Small intestine (tissue), 7 donors: ENCODE results near the gene HIF1AN. TPM values are rescaled to one million over a fixed set of nuclear protein-coding genes. Genes with fewer than 3 reads are reported as not detected.

Source experiments
- DNase-seq, 2 donors: peaks; one replicate each; pipeline versions ENCODE4 v3.0.0 to v3.0.0-alpha.2; 2013
- FAIRE-seq: peaks from 2 replicates; lab custom pipeline; 2012; peaks lifted over from hg19 to GRCh38; lab: Jason Lieb, UNC
- H3K27ac ChIP-seq, 3 donors: one replicate each; pipeline ENCODE4 v1.5.1; 2013; ENCODE audit warnings: low read length in 2 of 3, mild to moderate bottlenecking in 2 of 3, control low read depth in 1 of 3, inconsistent platforms in 1 of 3, low read depth in 1 of 3, moderate library complexity in 1 of 3
- H3K27me3 ChIP-seq, 3 donors: one replicate each; pipeline ENCODE4 v1.6.1; 2013; ENCODE audit warnings: low read length in 3 of 3, inconsistent platforms in 1 of 3; ENCODE audit not compliant: control insufficient read depth in 3 of 3, insufficient read depth in 3 of 3
- H3K36me3 ChIP-seq, 3 donors: one replicate each; pipeline ENCODE4 v1.6.1; 2013; ENCODE audit warnings: low read length in 3 of 3, inconsistent platforms in 1 of 3, low read depth in 1 of 3, mild to moderate bottlenecking in 1 of 3, moderate library complexity in 1 of 3; ENCODE audit not compliant: control insufficient read depth in 3 of 3, insufficient read depth in 2 of 3
- H3K4me1 ChIP-seq, 3 donors: one replicate each; pipeline ENCODE4 v1.6.1; 2013; ENCODE audit warnings: low read length in 2 of 3, inconsistent platforms in 1 of 3, low read depth in 1 of 3, mild to moderate bottlenecking in 1 of 3, moderate library complexity in 1 of 3; ENCODE audit not compliant: control insufficient read depth in 3 of 3, insufficient read depth in 2 of 3
- H3K4me3 ChIP-seq, 3 donors: one replicate each; pipeline ENCODE4 v1.5.1; 2013; ENCODE audit warnings: low read length in 3 of 3, control low read depth in 1 of 3, inconsistent platforms in 1 of 3, low read depth in 1 of 3, mild to moderate bottlenecking in 1 of 3, moderate library complexity in 1 of 3
- H3K9me3 ChIP-seq, 2 donors: one replicate each; pipeline ENCODE4 v1.6.1; 2013; ENCODE audit warnings: low read depth in 1 of 2, low read length in 1 of 2; ENCODE audit not compliant: control insufficient read depth in 2 of 2, insufficient read depth in 1 of 2
- WGBS, 3 donors: extraction: QIAGEN DNeasy Blood & Tissue Kit; methylation state at CpG; one replicate each; pipeline ENCODE4 v1.1.7; 2013; 5-methylcytosine and 5-hydroxymethylcytosine counted together
- polyA plus RNA-seq, 4 donors: library from polyadenylated mRNA; stranded (reverse) in 3 of 4; unstranded in 1 of 4; fragments of 200-250 nt in 3 of 4; fragments of 120-200 nt in 1 of 4; gene quantifications; one replicate each; pipeline versions ENCODE4 v1.2.1 to v1.2.3, GENCODE V29; 2013
- donor health status: healthy with polysubstance abuse.
- donor health status: control.
- donor health status: control.
- donor health status: Bipolar disorder and iron deficiency.
- donor health status: healthy.

HIF1AN gene
- polyA plus RNA-seq, 4 donors, result 4.2 to 30.5 (median 6.3) TPM

DNA sequence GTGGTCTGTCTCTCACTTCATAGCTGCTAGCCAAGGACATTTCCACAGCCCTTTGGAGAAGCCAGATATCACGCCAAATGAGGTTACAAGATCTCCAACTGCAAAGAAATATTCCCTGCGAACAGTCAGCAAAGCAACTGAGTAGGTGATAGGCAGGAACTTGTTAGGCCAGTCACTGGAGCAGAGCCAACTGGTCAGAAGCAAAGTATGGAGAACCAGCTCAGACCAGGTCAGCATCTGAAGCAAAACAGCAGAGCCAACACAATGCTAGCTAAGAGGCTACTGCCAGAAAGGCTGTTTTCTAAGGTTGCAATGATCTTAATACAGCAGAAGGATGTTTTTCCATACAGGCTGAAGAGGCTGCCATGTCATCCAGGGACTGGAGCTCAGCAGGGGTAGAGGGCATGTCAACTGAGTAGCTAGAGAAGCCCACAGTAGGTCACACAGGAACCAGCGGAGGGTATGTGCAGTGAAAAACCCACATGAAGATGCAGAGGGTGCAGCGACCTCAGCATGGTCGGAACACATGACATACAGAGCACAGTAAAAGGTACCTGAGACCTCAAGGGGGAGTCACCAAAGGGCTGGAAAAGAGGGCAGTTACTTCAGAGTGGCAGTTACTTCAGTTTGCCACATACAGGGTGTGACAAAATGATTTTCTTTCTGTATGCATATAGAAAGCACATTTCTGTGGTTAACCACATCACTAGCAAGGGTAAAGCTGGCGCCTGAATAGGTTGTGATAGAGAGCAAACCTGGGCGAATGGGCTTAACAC, 25.0 kb upstream of the HIF1AN start:
- WGBS, 3 donors, result 78 to 83% (median 80%) methylated on average over 7 of the region's 7 CpGs
- H3K4me1 ChIP-seq, result peaks cover 0 to 2% (median 0%) of the 10 kb centered on the region in 3 donors
- H3K9me3 ChIP-seq, result no peaks in the 10 kb centered on the region
- no peak overlapping the region for H3K4me3 ChIP-seq
- H3K27ac ChIP-seq, result peak overlapping the region in 1 of 3 donors; percentile 3
- DNase-seq, result peak in 1 of 2 donors; percentile 51
- peaks cover 0 to 20% (median 3%) of the 10 kb centered on the region in 3 donors for H3K36me3 ChIP-seq
- no peak for FAIRE-seq
- H3K27me3 ChIP-seq, result no peaks in the 10 kb centered on the region

- Histone ChIP-seq H3K27ac (no peak overlapping the region), H3K36me3 (peaks cover 0 to 8% (median 3%) of the 10 kb centered on the region in 3 donors), H3K27me3 (peaks cover 0 to 15% (median 0%) of the 10 kb centered on the region in 3 donors), H3K4me3 (no peak overlapping the region), H3K9me3 (no peaks in the 10 kb centered on the region), H3K4me1 (peaks cover 0 to 7% (median 0%) of the 10 kb centered on the region in 3 donors)
- 62 to 76% (median 71%) methylated on average over 3 of the region's 3 CpGs for WGBS, 3 donors
- FAIRE-seq, result no peak
- no peak for DNase-seq
These were observed 20.1 kb upstream of the HIF1AN start for GRCh38 chr10:100515612-100516011.

- no peak overlapping the region for H3K27ac ChIP-seq
- H3K27me3 ChIP-seq, result peaks cover 0 to 15% (median 0%) of the 10 kb centered on the region in 3 donors
- 84 to 92% (median 89%) methylated on average over 2 of the region's 2 CpGs for WGBS, 3 donors
- FAIRE-seq, result no peak
- peaks cover 0 to 5% (median 3%) of the 10 kb centered on the region in 3 donors for H3K36me3 ChIP-seq
- DNase-seq, result no peak
- no peaks in the 10 kb centered on the region for H3K9me3 ChIP-seq
- H3K4me1 ChIP-seq, result peaks cover 0 to 7% (median 0%) of the 10 kb centered on the region in 3 donors
- H3K4me3 ChIP-seq, result no peak overlapping the region
These were observed 18.9 kb upstream of the HIF1AN start for GRCh38 chr10:100516847-100517246.

DNA sequence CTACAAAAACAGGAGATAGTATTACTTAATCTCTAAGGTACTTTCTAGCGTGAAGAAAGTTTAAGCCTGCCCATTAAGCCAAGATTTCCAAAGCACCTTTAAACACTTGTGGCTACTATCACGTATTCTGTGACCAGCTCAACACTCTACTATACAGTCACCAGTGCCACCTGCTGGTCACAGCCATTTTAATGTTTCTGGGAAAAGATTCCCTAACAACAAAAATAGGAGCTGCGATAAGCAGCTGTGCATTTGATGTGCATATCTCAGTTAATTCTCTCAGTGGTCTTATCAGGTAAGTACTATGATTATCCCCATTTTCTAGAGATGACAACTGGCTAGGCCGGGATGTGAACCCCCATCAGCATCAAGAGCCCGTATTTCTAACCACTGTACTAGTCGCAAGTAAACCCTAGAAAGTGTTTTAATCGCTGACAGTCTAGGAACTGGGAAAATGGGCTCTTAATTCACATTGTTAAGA, 16.9 kb upstream of the HIF1AN start:
- H3K4me1 ChIP-seq, result peaks cover 0 to 7% (median 0%) of the 10 kb centered on the region in 3 donors
- H3K27ac ChIP-seq, result no peak overlapping the region
- WGBS, 3 donors, result 7 to 18% (median 11%) methylated on average over 7 of the region's 7 CpGs
- FAIRE-seq, result no peak
- H3K27me3 ChIP-seq, result peaks cover 0 to 15% (median 0%) of the 10 kb centered on the region in 3 donors
- H3K9me3 ChIP-seq, result no peaks in the 10 kb centered on the region
- peak overlapping the region in 1 of 3 donors; percentile 39 for H3K4me3 ChIP-seq
- H3K36me3 ChIP-seq, result peaks cover 0 to 12% (median 0%) of the 10 kb centered on the region in 3 donors
- DNase-seq, result peak; percentile 73 to 79

- H3K9me3 ChIP-seq, result no peaks in the 10 kb centered on the region
- WGBS, 3 donors, result 8 to 25% (median 12%) methylated on average over 53 to 72 of the region's 72 CpGs
- H3K27ac ChIP-seq, result no peak within 1 kb of the TSS
- H3K27me3 ChIP-seq, result peaks cover 0 to 15% (median 0%) of the 10 kb centered on the region in 3 donors
- peak within 1 kb of the TSS; percentile 0 to 39 (median 5) for H3K4me3 ChIP-seq
- H3K36me3 ChIP-seq, result peaks cover 0 to 19% (median 0%) of the 10 kb centered on the region in 3 donors
- DNase-seq (peak in 1 of 2 donors; percentile 39), FAIRE-seq (no peak)
- peaks cover 0 to 7% (median 0%) of the 10 kb centered on the region in 3 donors for H3K4me1 ChIP-seq
These were observed 16.3 kb upstream of the HIF1AN start, which contains the start of gene SEC31B for GRCh38 chr10:100519311-100520051. Gene SEC31B (minus strand): TSS chr10:100519861. CDS start chr10:100516952, 2,909 bp downstream.

- peaks cover 0 to 15% (median 0%) of the 10 kb centered on the region in 3 donors for H3K27me3 ChIP-seq
- no peaks in the 10 kb centered on the region for H3K9me3 ChIP-seq
- DNase-seq, result no peak
- FAIRE-seq, result no peak
- H3K4me3 ChIP-seq, result no peak overlapping the region
- H3K4me1 ChIP-seq, result peaks cover 0 to 7% (median 0%) of the 10 kb centered on the region in 3 donors
- H3K27ac ChIP-seq, result no peak overlapping the region
- 83 to 84% (median 84%) methylated on average over 3 of the region's 3 CpGs for WGBS, 3 donors
- peaks cover 2 to 22% (median 2%) of the 10 kb centered on the region in 3 donors for H3K36me3 ChIP-seq
These were observed 14.9 kb upstream of the HIF1AN start for GRCh38 chr10:100520811-100521210.

DNA sequence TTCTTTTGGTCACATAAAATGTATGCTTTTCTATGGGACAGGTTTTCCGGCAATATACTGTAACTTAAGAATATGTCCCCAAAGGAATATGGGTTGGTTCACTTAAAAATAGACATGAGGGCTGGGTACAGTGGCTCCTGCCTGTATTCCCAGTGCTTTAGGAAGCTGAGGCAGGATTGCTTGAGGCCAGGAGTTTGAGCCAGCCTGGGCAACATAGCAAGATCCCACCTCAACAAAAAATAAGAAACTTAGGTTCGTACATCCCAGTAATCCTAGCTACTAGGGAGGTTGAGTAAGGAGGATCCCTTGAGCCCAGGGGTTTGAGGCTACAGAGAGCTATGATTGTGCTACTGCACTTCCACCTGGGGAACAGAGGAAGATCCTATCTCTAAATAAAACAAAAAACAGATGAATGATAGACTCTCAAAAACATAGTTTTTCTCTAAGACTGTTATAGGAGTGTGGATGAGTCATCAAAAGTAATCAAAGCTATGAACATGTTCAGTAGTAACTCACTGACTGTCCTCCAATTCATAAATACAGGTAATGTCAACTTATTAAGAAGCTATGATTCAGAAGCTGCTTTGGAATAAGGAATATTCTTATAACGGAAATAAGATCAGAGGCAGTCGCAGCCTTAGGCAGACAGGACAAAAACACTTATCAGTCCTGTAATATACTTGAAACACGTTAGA, 13.5 kb upstream of the HIF1AN start:
- H3K27ac ChIP-seq, result no peak overlapping the region
- FAIRE-seq, result no peak
- WGBS, 3 donors, result 80 to 83% (median 82%) methylated on average over 5 of the region's 5 CpGs
- no peaks in the 10 kb centered on the region for H3K9me3 ChIP-seq
- peaks cover 2 to 35% (median 11%) of the 10 kb centered on the region in 3 donors for H3K36me3 ChIP-seq
- H3K27me3 ChIP-seq, result peaks cover 0 to 15% (median 0%) of the 10 kb centered on the region in 3 donors
- H3K4me1 ChIP-seq, result peaks cover 0 to 7% (median 0%) of the 10 kb centered on the region in 3 donors
- no peak for DNase-seq
- H3K4me3 ChIP-seq, result no peak overlapping the region
